Duodenal mucosa (tissue), 2 donors: ENCODE results near the gene WDR48.

Experiments
- H3K27ac ChIP-seq: one replicate; pipeline ENCODE4 v1.7.0; 2013; ENCODE audit warnings: low read depth, low read length
- H3K27me3 ChIP-seq, 2 donors: one replicate each; pipeline ENCODE4 v1.7.0; 2013; ENCODE audit warnings: low read length in 2 of 2, control low read depth in 1 of 2; ENCODE audit not compliant: insufficient read depth in 2 of 2, control insufficient read depth in 1 of 2
- H3K36me3 ChIP-seq, 2 donors: one replicate each; pipeline ENCODE4 v1.7.0; 2013; ENCODE audit warnings: low read length in 2 of 2, control low read depth in 1 of 2; ENCODE audit not compliant: insufficient read depth in 2 of 2, control insufficient read depth in 1 of 2
- H3K4me1 ChIP-seq, 2 donors: one replicate each; pipeline ENCODE4 v1.7.0; 2013; ENCODE audit warnings: low read length in 2 of 2, control low read depth in 1 of 2; ENCODE audit not compliant: insufficient read depth in 2 of 2, control insufficient read depth in 1 of 2
- H3K4me3 ChIP-seq, 2 donors: one replicate each; pipeline ENCODE4 v1.7.0; 2013; ENCODE audit warnings: low read length in 2 of 2, low read depth in 1 of 2
- H3K9ac ChIP-seq, 2 donors: one replicate each; pipeline ENCODE4 v1.7.0; 2013; ENCODE audit warnings: low read length in 2 of 2, low read depth in 1 of 2
- H3K9me3 ChIP-seq, 2 donors: one replicate each; pipeline ENCODE4 v1.7.0; 2013; ENCODE audit warnings: low read length in 2 of 2, control low read depth in 1 of 2; ENCODE audit not compliant: control insufficient read depth in 1 of 2

Gene WDR48

GRCh38 chr3:39118079-39118478, 66.3 kb downstream of the WDR48 start:
- no peaks in the 10 kb centered on the region for H3K9me3 ChIP-seq
- no peak overlapping the region for H3K27ac ChIP-seq
- no peaks in the 10 kb centered on the region for H3K27me3 ChIP-seq
- no peaks in the 10 kb centered on the region for H3K36me3 ChIP-seq
- no peaks in the 10 kb centered on the region for H3K4me1 ChIP-seq
- H3K4me3 ChIP-seq, result no peak overlapping the region
- H3K9ac ChIP-seq, result no peak overlapping the region

- no peaks in the 10 kb centered on the region for H3K27me3 ChIP-seq
- H3K9me3 ChIP-seq, result no peaks in the 10 kb centered on the region
- H3K4me3 ChIP-seq, result no peak overlapping the region
- no peak overlapping the region for H3K9ac ChIP-seq
- H3K4me1 ChIP-seq, result no peaks in the 10 kb centered on the region
- no peak overlapping the region for H3K27ac ChIP-seq
- no peaks in the 10 kb centered on the region for H3K36me3 ChIP-seq
These were observed 67.3 kb downstream of the WDR48 start for GRCh38 chr3:39118931-39119660.

GRCh38 chr3:39121621-39122020, 69.8 kb downstream of the WDR48 start:
- Histone ChIP-seq H3K9me3 (no peaks in the 10 kb centered on the region), H3K27ac (no peak overlapping the region), H3K4me1 (peaks cover 13% of the 10 kb centered on the region in 2 donors), H3K9ac (no peak overlapping the region), H3K36me3 (no peaks in the 10 kb centered on the region), H3K4me3 (no peak overlapping the region), H3K27me3 (no peaks in the 10 kb centered on the region)

GRCh38 chr3:39122813-39123212, 71.0 kb downstream of the WDR48 start:
- H3K27me3 ChIP-seq, result no peaks in the 10 kb centered on the region
- no peak overlapping the region for H3K27ac ChIP-seq

GRCh38 chr3:39124876-39125840, 73.3 kb downstream of the WDR48 start:
- no peaks in the 10 kb centered on the region for H3K9me3 ChIP-seq
- H3K27me3 ChIP-seq, result no peaks in the 10 kb centered on the region
- no peaks in the 10 kb centered on the region for H3K36me3 ChIP-seq
- peaks cover 16 to 18% of the 10 kb centered on the region in 2 donors for H3K4me1 ChIP-seq
- peak overlapping the region in 1 of 2 donors; percentile 1 for H3K9ac ChIP-seq
- H3K4me3 ChIP-seq, result no peak overlapping the region
- H3K27ac ChIP-seq, result no peak overlapping the region

More at GRCh38 chr3:39122813-39123212, 71.0 kb downstream of the WDR48 start:
- H3K36me3 ChIP-seq, result no peaks in the 10 kb centered on the region
- peaks cover 16 to 18% of the 10 kb centered on the region in 2 donors for H3K4me1 ChIP-seq
- H3K4me3 ChIP-seq, result no peak overlapping the region
- no peaks in the 10 kb centered on the region for H3K9me3 ChIP-seq
- H3K9ac ChIP-seq, result no peak overlapping the region

DNA sequence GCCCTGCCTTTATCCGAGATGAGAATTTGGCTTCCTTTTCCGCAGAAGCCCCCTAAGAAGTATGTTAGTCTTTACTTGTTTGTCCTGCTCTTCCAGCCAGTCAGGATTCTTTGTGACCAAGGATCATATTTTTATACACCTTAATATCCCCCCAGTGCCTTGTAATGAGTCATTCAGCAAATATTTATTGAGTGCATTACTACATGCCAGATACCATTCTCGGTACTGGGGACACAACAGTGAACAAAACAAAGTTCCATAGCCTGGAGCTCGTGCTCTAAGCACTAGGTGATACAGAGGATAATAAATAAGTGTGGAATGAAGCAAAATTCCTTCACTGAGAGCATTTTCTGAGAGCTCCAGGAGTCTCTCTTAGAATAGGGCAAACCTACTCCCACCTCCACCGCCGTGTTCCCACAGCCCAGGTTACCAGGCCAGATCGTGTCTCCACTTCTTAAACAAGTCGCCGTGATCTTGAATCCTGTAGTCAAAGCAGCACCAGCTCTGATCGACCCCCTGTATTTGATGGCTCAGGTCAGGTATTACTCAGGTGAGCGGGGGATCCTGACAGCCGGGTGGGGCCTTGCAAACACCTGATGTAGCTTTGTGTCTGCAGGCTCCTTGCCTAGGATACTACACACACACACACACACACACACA, 74.2 kb downstream of the WDR48 start:
- H3K4me3 ChIP-seq, result no peak overlapping the region
- no peaks in the 10 kb centered on the region for H3K27me3 ChIP-seq
- peak overlapping the region; percentile 10 to 15 for H3K9ac ChIP-seq
- H3K4me1 ChIP-seq, result peaks cover 16 to 18% of the 10 kb centered on the region in 2 donors
- H3K36me3 ChIP-seq, result no peaks in the 10 kb centered on the region
- no peak overlapping the region for H3K27ac ChIP-seq
- no peaks in the 10 kb centered on the region for H3K9me3 ChIP-seq

- peaks cover 16 to 18% of the 10 kb centered on the region in 2 donors for H3K4me1 ChIP-seq
- peak overlapping the region; percentile 10 to 15 for H3K9ac ChIP-seq
- no peak overlapping the region for H3K27ac ChIP-seq
- no peaks in the 10 kb centered on the region for H3K36me3 ChIP-seq
- no peak overlapping the region for H3K4me3 ChIP-seq
- H3K9me3 ChIP-seq, result no peaks in the 10 kb centered on the region
- no peaks in the 10 kb centered on the region for H3K27me3 ChIP-seq
These were observed 74.8 kb downstream of the WDR48 start for GRCh38 chr3:39126532-39127071.

DNA sequence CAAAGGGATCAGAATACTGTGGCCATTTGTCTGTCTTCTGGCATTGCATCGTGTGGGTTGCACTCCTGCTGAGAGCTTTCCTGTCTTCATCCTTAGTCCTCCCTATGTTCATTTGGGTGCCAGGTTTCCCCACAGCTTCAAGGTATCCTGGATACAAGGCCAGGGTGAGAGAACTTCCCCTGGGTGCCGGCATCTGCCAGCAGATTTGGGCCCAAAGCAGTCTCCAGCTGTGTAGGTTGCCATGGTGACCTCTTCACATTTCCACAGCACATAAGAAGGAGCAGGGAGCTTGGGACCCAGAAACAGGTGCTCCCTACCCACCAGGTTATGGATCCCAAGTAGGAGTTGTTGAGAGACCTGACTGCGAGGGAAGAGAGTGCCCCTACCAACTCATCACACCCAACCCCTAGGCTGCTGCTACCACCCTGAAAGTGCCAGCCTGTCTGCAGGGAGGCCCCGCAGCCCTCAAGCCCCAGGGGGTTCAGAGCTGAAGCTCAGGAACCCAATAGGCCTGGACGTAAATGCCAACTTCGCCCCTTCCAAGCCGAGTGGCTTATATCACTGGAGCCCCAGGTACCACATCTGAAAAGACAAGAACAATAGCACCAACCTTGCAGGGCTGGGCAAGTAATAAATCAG, 75.6 kb downstream of the WDR48 start:
- no peaks in the 10 kb centered on the region for H3K9me3 ChIP-seq
- H3K9ac ChIP-seq, result no peak overlapping the region
- no peaks in the 10 kb centered on the region for H3K36me3 ChIP-seq
- H3K4me3 ChIP-seq, result no peak overlapping the region
- H3K27me3 ChIP-seq, result no peaks in the 10 kb centered on the region
- H3K4me1 ChIP-seq, result peaks cover 16 to 18% of the 10 kb centered on the region in 2 donors
- H3K27ac ChIP-seq, result no peak overlapping the region

DNA sequence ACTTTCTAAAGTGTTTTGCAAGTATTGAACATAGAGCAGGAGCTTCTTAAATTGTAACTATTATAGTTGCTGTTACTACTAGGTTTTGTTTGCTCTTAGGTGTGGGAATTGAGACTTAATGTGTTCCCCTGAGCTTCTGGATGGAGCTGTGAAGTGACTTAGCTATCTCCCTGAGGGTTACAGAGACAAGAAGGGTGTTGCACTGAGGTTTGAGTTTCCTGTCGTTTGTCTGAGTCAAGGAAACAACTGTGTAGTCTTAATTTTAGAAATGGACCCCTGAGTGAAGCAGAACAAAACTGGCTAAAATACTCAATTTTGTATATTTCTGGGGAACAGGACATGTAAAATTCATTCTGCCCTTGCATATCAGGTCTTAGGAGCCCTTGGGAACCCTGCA, 76.1 kb downstream of the WDR48 start:
- H3K27me3 ChIP-seq, result no peaks in the 10 kb centered on the region
- H3K27ac ChIP-seq, result no peak overlapping the region
- H3K9me3 ChIP-seq, result no peaks in the 10 kb centered on the region
- no peak overlapping the region for H3K4me3 ChIP-seq
- no peak overlapping the region for H3K9ac ChIP-seq
- no peaks in the 10 kb centered on the region for H3K36me3 ChIP-seq
- H3K4me1 ChIP-seq, result peaks cover 16 to 18% of the 10 kb centered on the region in 2 donors
